GM12892 (cell line): Measurements from ENCODE around the gene THAP12.

ENCODE experiments used
- POLR2A ChIP-seq: IDR thresholded peaks from 2 replicates; pipeline ENCODE4 v1.6.1; 2011; ENCODE audit warnings: low read depth, low read length, control low read depth
- POLR2AphosphoS5 ChIP-seq: IDR thresholded peaks from 2 replicates; pipeline ENCODE4 v1.6.1; 2011; ENCODE audit warnings: low read depth, low read length, control low read depth

DNA sequence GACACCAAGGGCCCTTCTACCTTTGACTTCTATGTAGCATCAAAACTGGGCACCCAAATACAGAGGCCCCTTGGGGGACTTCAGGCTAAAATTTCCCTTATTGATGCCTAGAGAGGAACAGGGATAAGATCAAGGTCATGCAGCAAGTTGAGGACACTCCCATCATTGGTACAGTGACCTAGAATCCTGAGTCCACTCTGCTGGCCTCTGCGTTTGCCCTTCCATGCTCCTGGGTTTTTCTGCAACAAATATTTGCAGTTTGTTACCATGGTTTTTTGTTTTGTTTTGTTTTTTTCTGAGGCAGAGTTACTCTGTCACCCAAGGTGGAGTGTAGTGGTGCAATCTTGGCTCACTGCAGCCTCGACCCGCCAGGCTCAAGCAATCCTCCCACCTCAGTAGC is 64.2 kb downstream of the THAP12 start:
- no peak for TF ChIP-seq POLR2A
- no peak for TF ChIP-seq POLR2AphosphoS5
